Muscle layer of duodenum (tissue), 2 donors: ENCODE data around the gene SLC2A10.
A peak's percentile ranks its signal among the peaks of the same experiment; 100 is the strongest.

ENCODE experiments used
- H3K27ac ChIP-seq: one replicate; pipeline ENCODE4 v1.7.0; 2013; ENCODE audit warnings: mild to moderate bottlenecking, low read length
- H3K27me3 ChIP-seq: one replicate; pipeline ENCODE4 v1.7.0; 2013; ENCODE audit warnings: low read depth, mild to moderate bottlenecking, control low read depth, low read length
- H3K36me3 ChIP-seq, 2 donors: one replicate each; pipeline ENCODE4 v1.7.0; 2013; ENCODE audit warnings: low read length in 2 of 2, control low read depth in 1 of 2, mild to moderate bottlenecking in 1 of 2; ENCODE audit not compliant: insufficient read depth in 2 of 2, control insufficient read depth in 1 of 2
- H3K4me1 ChIP-seq, 2 donors: one replicate each; pipeline ENCODE4 v1.7.0; 2013; ENCODE audit warnings: low read length in 2 of 2, mild to moderate bottlenecking in 2 of 2, control low read depth in 1 of 2, moderate library complexity in 1 of 2; ENCODE audit not compliant: insufficient read depth in 2 of 2, control insufficient read depth in 1 of 2
- H3K4me3 ChIP-seq, 2 donors: one replicate each; pipeline ENCODE4 v1.7.0; 2013; ENCODE audit warnings: low read length in 2 of 2, low read depth in 1 of 2, mild to moderate bottlenecking in 1 of 2
- H3K9me3 ChIP-seq, 2 donors: one replicate each; pipeline ENCODE4 v1.7.0; 2013; ENCODE audit warnings: low read length in 2 of 2, control low read depth in 1 of 2, mild to moderate bottlenecking in 1 of 2; ENCODE audit not compliant: control insufficient read depth in 1 of 2
- donor health status: healthy.

The SLC2A10 gene

DNA sequence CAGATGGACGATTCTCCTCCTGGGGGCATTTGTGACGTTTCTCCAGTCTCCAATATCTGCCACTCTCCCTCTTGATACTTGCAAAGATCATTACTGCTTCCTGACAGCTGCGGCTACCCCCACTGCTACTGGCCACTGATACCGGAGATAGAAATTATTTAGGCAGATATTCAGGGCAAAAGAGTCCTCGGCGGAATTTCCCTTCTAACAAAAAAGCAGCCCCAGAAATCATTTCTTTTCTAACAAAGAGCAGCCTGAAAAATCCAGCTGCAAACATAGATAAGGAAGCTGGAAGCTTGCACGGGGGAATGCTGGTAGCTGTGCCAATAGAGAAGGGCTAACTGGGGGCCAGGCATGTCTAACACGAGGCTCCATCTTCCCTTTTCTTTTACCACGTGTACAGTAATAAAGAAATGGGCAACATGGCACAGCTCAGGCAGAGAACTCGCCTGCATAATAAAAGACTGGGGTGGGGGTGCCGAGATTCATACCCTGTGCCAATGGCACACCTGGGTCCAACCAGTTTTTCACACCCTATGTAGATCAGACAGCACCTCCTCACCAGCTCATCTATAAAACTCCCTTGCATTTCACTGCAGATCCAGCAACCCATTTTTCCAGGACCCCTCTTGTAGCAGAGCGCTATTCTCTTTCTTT is 26.3 kb upstream of the SLC2A10 start:
- Histone ChIP-seq H3K27ac (no peak overlapping the region), H3K9me3 (no peaks in the 10 kb centered on the region), H3K36me3 (peaks cover 7 to 12% of the 10 kb centered on the region in 2 donors), H3K4me3 (peak overlapping the region; percentile 52 to 54), H3K4me1 (peaks cover 5 to 35% of the 10 kb centered on the region in 2 donors), H3K27me3 (no peaks in the 10 kb centered on the region)

DNA sequence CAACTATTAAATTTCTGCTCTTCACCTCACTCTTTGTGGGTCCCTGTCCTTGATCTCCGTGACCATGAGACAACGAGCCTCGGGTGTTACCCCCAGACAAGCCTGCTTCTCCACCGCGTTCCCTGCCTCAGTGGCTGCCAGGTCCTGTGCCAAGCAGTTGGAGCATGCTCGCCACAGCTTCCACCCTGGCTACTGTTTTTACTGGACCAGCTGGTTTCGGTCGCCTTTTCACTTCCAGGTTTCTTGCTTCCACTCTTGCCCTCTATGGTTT is 25.8 kb upstream of the SLC2A10 start:
- no peak overlapping the region for H3K27ac ChIP-seq
- no peaks in the 10 kb centered on the region for H3K27me3 ChIP-seq
- H3K9me3 ChIP-seq: no peaks in the 10 kb centered on the region
- peaks cover 8 to 40% of the 10 kb centered on the region in 2 donors for H3K4me1 ChIP-seq
- peaks cover 9 to 12% of the 10 kb centered on the region in 2 donors for H3K36me3 ChIP-seq
- H3K4me3 ChIP-seq: peak overlapping the region; percentile 52 to 54

DNA sequence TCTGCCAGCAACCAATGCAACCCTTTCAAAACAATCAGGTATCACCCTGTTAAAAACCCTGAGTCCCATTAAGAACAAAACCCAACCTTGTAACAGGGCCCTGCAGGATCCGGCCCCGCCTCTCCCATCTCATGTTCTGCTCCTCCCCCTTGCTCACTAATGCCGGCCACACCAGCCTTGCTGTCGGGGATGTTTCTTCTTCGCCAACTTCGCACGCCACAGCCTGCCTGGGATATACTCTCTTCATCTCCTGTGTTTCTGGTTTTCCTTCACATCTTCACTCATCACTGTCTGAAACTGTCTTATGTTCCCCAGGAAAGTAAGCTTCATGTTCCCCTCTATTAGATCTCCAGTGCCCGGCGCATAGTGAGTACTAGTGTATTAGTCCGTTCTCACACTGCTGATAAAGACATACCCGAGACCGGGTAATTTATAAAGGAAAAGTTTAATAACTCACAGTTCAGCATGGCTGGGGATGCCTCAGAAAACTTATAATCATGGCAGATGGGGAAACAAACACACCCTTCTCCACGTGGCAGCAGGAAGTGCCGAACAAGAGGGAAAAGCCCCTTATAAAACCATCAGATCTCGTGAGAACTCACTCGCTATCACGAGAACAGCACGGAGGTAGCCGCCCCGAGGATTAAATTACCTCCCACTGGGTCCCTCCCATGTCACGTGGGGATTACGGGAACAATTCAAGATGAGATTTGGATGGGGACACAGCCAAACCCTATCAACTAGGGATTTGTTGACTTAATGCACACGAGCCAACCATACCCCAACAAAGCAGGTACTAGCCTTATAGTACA is 25.3 kb upstream of the SLC2A10 start:
- Histone ChIP-seq H3K27ac (peak overlapping the region; percentile 54), H3K4me3 (peak overlapping the region; percentile 52 to 54), H3K36me3 (peaks cover 12 to 14% of the 10 kb centered on the region in 2 donors), H3K27me3 (no peaks in the 10 kb centered on the region), H3K4me1 (peaks cover 8 to 40% of the 10 kb centered on the region in 2 donors), H3K9me3 (no peaks in the 10 kb centered on the region)

DNA sequence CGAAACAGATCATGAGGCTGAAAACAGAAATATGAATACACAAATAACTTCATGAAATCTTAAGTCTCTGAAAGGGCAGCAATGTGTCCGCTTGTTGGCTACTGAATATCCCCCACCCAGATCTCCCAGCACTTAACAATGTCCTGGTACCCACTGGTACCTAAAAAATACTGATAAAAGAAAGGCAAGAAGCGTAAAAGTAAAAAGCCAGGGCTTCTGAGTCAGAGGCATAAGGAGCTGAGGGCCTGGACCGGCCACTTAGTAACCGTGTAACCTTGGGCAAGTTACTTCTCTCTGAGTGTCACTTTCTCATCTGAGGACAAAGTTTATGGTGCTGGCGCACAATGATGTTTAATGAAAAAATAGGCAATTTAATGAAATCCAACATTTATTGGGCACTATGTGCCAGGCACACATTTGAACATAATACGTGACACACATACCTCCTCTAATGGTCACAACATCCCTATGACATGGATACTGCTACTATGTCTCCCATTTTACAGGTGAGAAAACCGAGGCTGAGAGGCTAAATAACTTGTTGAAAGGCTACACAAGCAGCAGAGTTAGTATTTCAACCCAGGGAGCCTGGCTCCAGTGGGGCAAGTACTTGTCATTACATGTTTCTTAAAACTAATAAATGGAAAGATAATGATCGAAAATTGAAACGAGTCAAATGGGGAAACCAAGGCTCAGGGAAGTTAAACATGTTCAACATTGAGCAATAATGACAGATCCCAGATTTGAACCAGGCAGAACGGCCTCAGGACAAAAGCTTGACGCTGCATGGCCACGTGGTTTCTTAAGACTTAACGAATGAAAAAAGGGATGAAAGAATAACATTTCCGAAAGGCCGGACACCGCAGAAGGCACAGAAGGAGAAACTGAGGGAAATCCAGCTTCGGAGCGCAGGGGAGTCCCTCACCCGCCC is 21.0 kb upstream of the SLC2A10 start:
- Histone ChIP-seq H3K36me3 (peaks cover 12 to 18% of the 10 kb centered on the region in 2 donors), H3K4me3 (peak overlapping the region; percentile 81 to 84), H3K27me3 (no peaks in the 10 kb centered on the region), H3K4me1 (peaks cover 8 to 29% of the 10 kb centered on the region in 2 donors), H3K27ac (peak overlapping the region; percentile 84), H3K9me3 (no peaks in the 10 kb centered on the region)

DNA sequence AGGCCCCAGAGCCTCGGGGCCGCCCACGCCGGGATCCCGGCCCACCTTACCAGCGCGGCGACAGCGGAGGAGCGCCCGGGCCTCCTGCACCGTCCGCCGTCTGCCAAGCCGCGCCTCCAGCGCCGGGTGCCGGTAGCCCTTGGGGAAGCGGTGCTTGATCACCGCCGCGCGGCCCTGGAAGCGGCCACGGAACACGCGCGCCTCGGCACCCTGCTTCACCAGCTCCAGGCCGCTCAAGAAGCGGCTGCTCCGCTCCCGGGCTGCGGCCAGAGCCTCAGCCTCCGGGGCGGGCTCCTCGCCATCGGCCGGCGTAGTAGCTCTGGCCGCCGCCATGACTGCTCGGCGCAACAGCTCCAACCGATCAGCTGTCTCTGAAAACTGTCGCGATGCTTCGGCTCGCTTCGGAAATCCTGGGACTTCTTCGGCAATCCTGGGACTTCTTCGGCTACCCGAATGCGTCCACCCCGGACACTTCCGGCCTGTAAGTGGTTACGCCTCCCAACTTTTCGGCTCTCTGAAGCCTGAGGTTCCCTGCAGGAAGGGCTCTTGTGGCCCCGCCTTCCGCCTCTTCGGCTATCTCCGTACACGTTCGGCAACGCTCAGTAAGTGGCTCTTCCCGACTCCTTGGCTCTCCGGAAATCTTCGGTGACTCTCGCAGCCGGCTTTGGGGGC is 20.2 kb upstream of the SLC2A10 start, which contains the start of gene TP53RK:
Gene TP53RK, minus strand, starts transcription at position 363 of the 672 bp plus-strand sequence. Its CDS starts 30 bp downstream, at position 333.
- Histone ChIP-seq H3K27ac (peak within 1 kb of the TSS; percentile 84), H3K27me3 (no peaks in the 10 kb centered on the region), H3K36me3 (peaks cover 12 to 18% of the 10 kb centered on the region in 2 donors), H3K4me3 (peak within 1 kb of the TSS; percentile 81 to 84), H3K9me3 (no peaks in the 10 kb centered on the region), H3K4me1 (peaks cover 8 to 24% of the 10 kb centered on the region in 2 donors)

DNA sequence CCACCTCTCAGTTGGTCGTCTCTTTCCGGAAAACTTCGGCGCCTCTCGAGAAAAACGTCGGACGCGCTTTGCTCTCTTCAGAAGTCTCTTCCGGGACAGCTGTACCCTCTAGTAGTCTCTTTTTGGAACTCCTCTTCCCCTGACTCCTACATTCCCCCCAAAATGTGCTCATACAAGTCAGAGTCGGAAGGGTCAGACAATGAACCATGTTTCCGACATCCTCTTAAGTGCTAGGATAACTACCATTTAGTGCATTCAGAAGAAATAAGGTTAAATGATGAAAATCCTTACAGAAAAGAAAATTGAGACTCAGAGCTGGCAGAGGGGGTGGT is 19.7 kb upstream of the SLC2A10 start:
- H3K27me3 ChIP-seq: no peaks in the 10 kb centered on the region
- peak overlapping the region; percentile 84 for H3K27ac ChIP-seq
- H3K36me3 ChIP-seq: peaks cover 10 to 18% of the 10 kb centered on the region in 2 donors
- H3K4me1 ChIP-seq: peaks cover 8 to 24% of the 10 kb centered on the region in 2 donors
- H3K9me3 ChIP-seq: no peaks in the 10 kb centered on the region
- peak overlapping the region; percentile 81 to 84 for H3K4me3 ChIP-seq

DNA sequence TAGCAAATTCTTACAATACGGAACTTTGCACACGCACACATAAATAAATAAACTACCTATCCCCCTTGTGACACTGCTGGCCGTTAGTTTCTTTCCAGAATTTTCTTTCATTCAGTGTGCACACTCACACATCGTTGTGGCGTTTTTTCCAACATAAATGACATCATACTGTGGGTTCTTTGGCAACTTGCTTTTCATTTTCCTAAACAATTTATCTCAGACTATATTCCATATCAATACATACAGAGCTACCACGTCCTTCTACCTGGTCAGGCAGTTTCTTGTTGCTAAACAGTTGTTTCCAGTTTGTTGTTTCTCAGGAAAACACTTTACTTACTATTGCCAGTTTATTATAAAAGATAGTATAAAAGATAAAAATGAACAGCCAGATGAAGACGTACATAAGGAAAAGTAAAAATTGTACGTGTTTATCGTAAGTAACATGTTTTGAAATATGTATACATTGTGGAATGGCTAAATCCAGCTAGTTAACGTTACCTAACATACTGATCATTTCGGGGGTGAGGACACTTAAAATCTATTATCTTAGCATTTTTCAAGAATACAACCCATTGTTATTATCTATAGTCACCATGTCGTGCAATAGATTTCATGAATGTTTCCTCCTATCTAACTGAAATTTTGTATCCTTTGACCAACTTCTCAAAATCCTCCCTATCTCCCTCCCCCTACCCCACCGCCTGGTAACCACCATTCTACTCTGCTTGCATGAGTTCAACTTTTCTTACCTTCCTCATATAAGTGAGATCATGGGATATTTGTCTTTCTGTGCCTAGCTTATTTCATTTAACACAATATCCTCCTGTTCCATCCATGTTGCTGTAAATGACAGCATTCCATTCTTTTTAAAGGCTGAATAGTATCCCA is 19.0 kb upstream of the SLC2A10 start:
- H3K27me3 ChIP-seq: no peaks in the 10 kb centered on the region
- peak overlapping the region; percentile 84 for H3K27ac ChIP-seq
- peaks cover 4 to 18% of the 10 kb centered on the region in 2 donors for H3K36me3 ChIP-seq
- peak overlapping the region; percentile 81 to 84 for H3K4me3 ChIP-seq
- H3K9me3 ChIP-seq: no peaks in the 10 kb centered on the region
- H3K4me1 ChIP-seq: peaks cover 8 to 24% of the 10 kb centered on the region in 2 donors

DNA sequence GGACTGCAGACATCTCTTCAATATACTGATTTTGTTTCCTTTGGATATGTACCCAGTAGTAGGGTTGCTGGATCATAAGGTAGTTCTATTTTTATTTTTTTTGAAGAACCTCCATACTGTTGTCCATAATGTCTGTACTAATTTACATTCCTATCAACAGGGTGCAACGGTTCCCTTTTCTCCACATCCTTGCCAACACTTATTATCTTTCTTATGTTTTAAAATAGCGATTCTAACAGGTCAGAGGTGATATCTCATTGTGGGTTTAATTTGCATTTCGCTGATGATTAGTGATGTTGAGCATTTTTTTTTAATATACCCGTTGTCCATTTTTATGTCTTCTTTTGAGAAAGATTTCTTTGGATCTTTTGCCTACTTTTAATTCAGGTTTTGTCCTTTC is 18.3 kb upstream of the SLC2A10 start:
- Histone ChIP-seq H3K36me3 (peaks cover 4 to 17% of the 10 kb centered on the region in 2 donors), H3K27ac (no peak overlapping the region), H3K9me3 (no peaks in the 10 kb centered on the region), H3K4me1 (peaks cover 8 to 24% of the 10 kb centered on the region in 2 donors), H3K27me3 (no peaks in the 10 kb centered on the region), H3K4me3 (no peak overlapping the region)

DNA sequence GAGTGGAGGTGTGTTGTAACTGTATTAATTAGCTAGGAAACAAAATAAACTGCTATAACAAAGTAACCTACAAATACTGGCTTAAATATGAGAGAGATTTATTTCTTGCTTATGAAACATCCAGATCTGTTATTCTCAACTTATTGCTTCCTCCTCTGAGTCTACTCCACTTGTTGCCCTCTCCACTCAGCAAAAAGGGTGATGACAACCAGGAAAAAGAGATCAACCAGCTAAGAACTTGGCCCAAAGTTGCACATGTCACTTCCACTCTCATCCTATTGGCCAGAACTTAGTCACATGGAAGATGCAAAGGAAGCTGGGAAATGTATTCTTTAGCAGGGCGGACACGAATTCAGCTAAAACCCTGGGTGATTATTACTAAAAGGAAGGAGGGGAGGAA is 15.0 kb upstream of the SLC2A10 start:
- no peaks in the 10 kb centered on the region for H3K4me1 ChIP-seq
- peaks cover 0 to 3% of the 10 kb centered on the region in 2 donors for H3K36me3 ChIP-seq
- no peak overlapping the region for H3K27ac ChIP-seq
- H3K9me3 ChIP-seq: no peaks in the 10 kb centered on the region
- no peaks in the 10 kb centered on the region for H3K27me3 ChIP-seq
- H3K4me3 ChIP-seq: no peak overlapping the region

DNA sequence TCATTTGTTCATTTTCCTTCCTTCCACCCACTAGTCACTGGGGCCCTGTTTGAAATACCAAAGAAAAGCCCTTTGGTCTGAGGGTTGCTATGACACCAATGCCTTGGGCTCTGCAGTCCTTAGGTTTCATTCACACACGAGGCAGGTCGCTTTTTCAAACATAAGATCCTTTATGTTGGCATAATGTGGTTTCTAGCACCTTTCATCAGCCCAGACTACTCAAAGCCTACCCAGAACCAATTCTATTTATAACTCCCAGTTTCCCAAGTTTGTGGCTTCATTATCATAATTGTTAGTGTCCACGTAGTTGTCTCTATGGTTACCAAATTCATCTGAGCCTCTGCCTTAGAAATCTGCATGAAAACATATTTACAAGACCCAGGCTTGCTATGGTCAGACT is 13.6 kb upstream of the SLC2A10 start:
- Histone ChIP-seq H3K9me3 (no peaks in the 10 kb centered on the region), H3K27me3 (no peaks in the 10 kb centered on the region), H3K4me3 (no peak overlapping the region), H3K4me1 (no peaks in the 10 kb centered on the region), H3K27ac (no peak overlapping the region), H3K36me3 (no peaks in the 10 kb centered on the region)
